Trophoblast cell (in vitro differentiated cells and primary cell): ENCODE measurements around the gene KCND2.
A peak's percentile ranks its signal among the peaks of the same experiment; 100 is the strongest.

ENCODE experiments used
- DNase-seq, 2 donors: peaks; one replicate each; pipeline ENCODE4 v3.0.0-alpha.2; 2016
- H2AFZ ChIP-seq: 2 replicates; pipeline ENCODE4 v1.6.1; 2013; ENCODE audit warnings: low read length, moderate library complexity, mild to moderate bottlenecking; ENCODE audit not compliant: insufficient read depth, poor library complexity
- H2AK5ac ChIP-seq: 2 replicates; pipeline ENCODE4 v1.6.1; 2013; ENCODE audit warnings: mild to moderate bottlenecking, low read length
- H2BK120ac ChIP-seq: 2 replicates; pipeline ENCODE4 v1.6.1; 2013; ENCODE audit warnings: low read length, mild to moderate bottlenecking, moderate library complexity; ENCODE audit not compliant: insufficient read depth, poor library complexity
- H2BK12ac ChIP-seq: 2 replicates; pipeline ENCODE4 v1.6.1; 2013; ENCODE audit warnings: mild to moderate bottlenecking, low read length, moderate library complexity
- H2BK5ac ChIP-seq: 2 replicates; pipeline ENCODE4 v1.6.1; 2013; ENCODE audit warnings: low read length, low read depth, moderate library complexity, mild to moderate bottlenecking; ENCODE audit not compliant: poor library complexity
- H3K14ac ChIP-seq: 2 replicates; pipeline ENCODE4 v1.6.1; 2013; ENCODE audit warnings: mild to moderate bottlenecking, low read length
- H3K18ac ChIP-seq: 2 replicates; pipeline ENCODE4 v1.6.1; 2013; ENCODE audit warnings: mild to moderate bottlenecking, low read length
- H3K23ac ChIP-seq: 2 replicates; pipeline ENCODE4 v1.6.1; 2013; ENCODE audit warnings: low read length
- H3K27ac ChIP-seq: 2 replicates; pipeline ENCODE4 v1.5.1; 2013; ENCODE audit warnings: low read depth, mild to moderate bottlenecking, inconsistent platforms, low read length, moderate library complexity
- H3K27me3 ChIP-seq: 2 replicates; pipeline ENCODE4 v1.6.1; 2013; ENCODE audit warnings: inconsistent platforms, mild to moderate bottlenecking, low read length, moderate library complexity; ENCODE audit not compliant: insufficient read depth
- H3K36me3 ChIP-seq, 2 experiments: 1 replicate in 1 of 2; 2 replicates in 1 of 2; pipeline ENCODE4 v1.6.1; 2013; ENCODE audit warnings: low read length in 2 of 2, mild to moderate bottlenecking in 2 of 2, moderate library complexity in 1 of 2; ENCODE audit not compliant: insufficient read depth in 2 of 2, control insufficient read depth in 1 of 2
- H3K4ac ChIP-seq: 2 replicates; pipeline ENCODE4 v1.6.1; 2013; ENCODE audit warnings: low read depth, mild to moderate bottlenecking, low read length, moderate library complexity
- H3K4me1 ChIP-seq, 2 experiments: 1 replicate in 1 of 2; 2 replicates in 1 of 2; pipeline ENCODE4 v1.6.1; 2013; ENCODE audit warnings: low read length in 2 of 2, mild to moderate bottlenecking in 2 of 2, moderate library complexity in 1 of 2; ENCODE audit not compliant: insufficient read depth in 2 of 2, control insufficient read depth in 1 of 2
- H3K4me2 ChIP-seq: 2 replicates; pipeline ENCODE4 v1.6.1; 2013; ENCODE audit warnings: inconsistent platforms, mild to moderate bottlenecking, low read length, moderate library complexity
- H3K4me3 ChIP-seq: 2 replicates; pipeline ENCODE4 v1.5.1; 2013; ENCODE audit warnings: mild to moderate bottlenecking, low read depth, low read length, inconsistent platforms
- H3K79me1 ChIP-seq: one replicate; pipeline ENCODE4 v1.6.1; 2013; ENCODE audit warnings: low read length
- H3K79me2 ChIP-seq: 2 replicates; pipeline ENCODE4 v1.6.1; 2013; ENCODE audit warnings: low read length, mild to moderate bottlenecking; ENCODE audit not compliant: control insufficient read depth, insufficient read depth, poor library complexity
- H3K9ac ChIP-seq: 2 replicates; pipeline ENCODE4 v1.6.1; 2013; ENCODE audit warnings: mild to moderate bottlenecking, low read length
- H3K9me3 ChIP-seq: 2 replicates; pipeline ENCODE4 v1.6.1; 2013; ENCODE audit warnings: low read depth, mild to moderate bottlenecking, control low read depth, inconsistent platforms, low read length; ENCODE audit not compliant: insufficient read depth
- H4K12ac ChIP-seq: 2 replicates; pipeline ENCODE4 v1.6.1; 2013; ENCODE audit warnings: low read depth, mild to moderate bottlenecking, low read length, moderate library complexity
- H4K8ac ChIP-seq: 2 replicates; pipeline ENCODE4 v1.6.1; 2013; ENCODE audit warnings: low read depth, mild to moderate bottlenecking, low read length, moderate library complexity
- H4K91ac ChIP-seq: one replicate; pipeline ENCODE4 v1.6.1; 2013; ENCODE audit warnings: low read depth, mild to moderate bottlenecking, low read length, moderate library complexity
- WGBS: extraction: QIAGEN DNeasy Blood & Tissue Kit; methylation state at CpG from one replicate; pipeline ENCODE4 v1.1.7; 2013; ENCODE audit warnings: missing lambda C conversion rate; ENCODE audit not compliant: insufficient read length, insufficient coverage; ENCODE audit errors: extremely low coverage; 5-methylcytosine and 5-hydroxymethylcytosine counted together

The KCND2 gene

DNA sequence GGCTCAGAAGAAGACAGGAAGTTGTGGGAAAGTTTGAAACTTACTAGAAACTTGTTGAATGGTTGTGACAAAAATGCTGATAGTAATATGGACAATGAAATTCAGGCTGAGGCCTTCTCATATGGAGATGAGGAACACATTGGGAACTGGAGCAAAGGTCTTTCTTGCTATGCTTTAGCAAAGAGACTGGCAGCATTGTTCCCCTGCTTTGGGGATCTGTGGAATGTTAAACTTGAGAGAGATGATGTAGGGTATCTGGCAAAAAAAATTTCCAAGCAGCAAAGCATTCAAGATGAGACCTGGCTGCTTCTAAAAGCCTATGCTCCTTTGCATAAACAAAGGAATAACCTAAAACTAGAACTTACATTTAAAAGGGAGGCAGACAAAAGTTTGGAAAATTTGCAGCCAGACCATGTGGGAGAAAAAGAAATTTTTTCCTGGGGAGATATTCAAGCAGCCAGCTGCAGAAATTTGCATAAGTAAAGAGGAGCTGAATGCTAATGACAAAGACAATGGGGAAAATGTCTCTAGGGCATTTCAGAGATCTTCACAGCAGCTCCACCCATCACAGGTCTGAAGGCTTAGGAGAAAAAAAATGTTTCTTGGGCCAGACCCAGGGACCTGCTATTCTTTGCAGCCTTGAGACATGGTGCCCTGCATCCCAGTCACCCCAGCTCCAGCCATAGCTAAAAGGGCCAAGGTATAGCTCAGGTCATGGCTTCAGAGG lies 16.5 kb upstream of the KCND2 start:
- Histone ChIP-seq H2AK5ac (no peak overlapping the region), H2BK120ac (no peak overlapping the region), H2BK5ac (no peak overlapping the region), H4K91ac (no peak overlapping the region), H3K14ac (no peak overlapping the region), H3K4me2 (no peak overlapping the region), H2AFZ (no peak overlapping the region), H3K4me3 (no peak overlapping the region), H3K9me3 (peaks cover 2% of the 10 kb centered on the region), H4K12ac (no peak overlapping the region), H3K23ac (no peak overlapping the region), H3K18ac (no peak overlapping the region), H3K9ac (no peak overlapping the region), H3K79me2 (no peaks in the 10 kb centered on the region), H3K4me1 (no peaks in the 10 kb centered on the region), H4K8ac (no peak overlapping the region), H2BK12ac (no peak overlapping the region), H3K27ac (no peak overlapping the region), H3K27me3 (no peaks in the 10 kb centered on the region), H3K4ac (no peak overlapping the region), H3K36me3 (no peaks in the 10 kb centered on the region), H3K79me1 (no peaks in the 10 kb centered on the region)
- DNase-seq = no peak

DNA sequence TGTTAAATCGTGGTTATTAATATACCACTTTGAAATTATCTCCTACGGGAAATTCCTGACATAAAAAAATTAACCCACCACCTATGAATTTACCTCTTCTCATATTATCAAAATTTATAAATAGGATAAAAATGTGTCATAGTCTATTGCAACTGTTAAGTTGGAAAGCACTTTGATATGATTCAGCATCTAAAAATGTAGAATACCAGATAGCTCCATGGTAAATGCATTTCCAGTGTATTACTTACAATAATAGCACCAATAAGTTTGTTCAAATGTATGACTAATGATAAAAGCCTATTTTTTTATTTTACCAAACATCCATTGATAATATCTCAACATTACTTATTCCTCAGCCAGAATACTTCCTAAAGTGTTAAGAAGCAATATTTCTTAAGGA lies 13.6 kb upstream of the KCND2 start:
- Histone ChIP-seq H3K27ac (no peak overlapping the region), H3K4me2 (no peak overlapping the region), H3K27me3 (no peaks in the 10 kb centered on the region), H4K8ac (no peak overlapping the region), H3K9ac (no peak overlapping the region), H2BK5ac (no peak overlapping the region), H2BK12ac (no peak overlapping the region), H3K18ac (no peak overlapping the region), H3K9me3 (peaks cover 2% of the 10 kb centered on the region), H3K4me3 (no peak overlapping the region), H2AFZ (no peak overlapping the region), H3K36me3 (no peaks in the 10 kb centered on the region), H2AK5ac (no peak overlapping the region), H3K23ac (no peak overlapping the region), H3K14ac (no peak overlapping the region), H3K79me2 (no peaks in the 10 kb centered on the region), H4K12ac (no peak overlapping the region), H4K91ac (no peak overlapping the region), H2BK120ac (no peak overlapping the region), H3K4me1 (no peaks in the 10 kb centered on the region), H3K4ac (no peak overlapping the region), H3K79me1 (no peaks in the 10 kb centered on the region)
- no CpG with 5 or more reads among the region's 2 CpGs for WGBS
- DNase-seq = peak in 1 of 2 donors; percentile 18

GRCh38 chr7:120260111-120260510 lies 12.9 kb upstream of the KCND2 start:
- no peaks in the 10 kb centered on the region for H3K79me1 ChIP-seq
- H4K91ac ChIP-seq = no peak overlapping the region
- no peak overlapping the region for H2BK12ac ChIP-seq
- no peaks in the 10 kb centered on the region for H3K79me2 ChIP-seq
- WGBS = no CpG with 5 or more reads among the region's 1 CpG
- H3K36me3 ChIP-seq = no peaks in the 10 kb centered on the region
- H3K14ac ChIP-seq = no peak overlapping the region
- no peaks in the 10 kb centered on the region for H3K27me3 ChIP-seq
- H3K9ac ChIP-seq = no peak overlapping the region
- no peak overlapping the region for H4K8ac ChIP-seq
- no peak overlapping the region for H2AK5ac ChIP-seq
- H2BK120ac ChIP-seq = no peak overlapping the region
- H2AFZ ChIP-seq = no peak overlapping the region
- peaks cover 2% of the 10 kb centered on the region for H3K9me3 ChIP-seq
- no peak overlapping the region for H3K4ac ChIP-seq
- no peak overlapping the region for H3K27ac ChIP-seq
- H4K12ac ChIP-seq = no peak overlapping the region
- no peak overlapping the region for H2BK5ac ChIP-seq
- H3K4me2 ChIP-seq = no peak overlapping the region
- peak; percentile 58 to 80 for DNase-seq
- H3K4me3 ChIP-seq = no peak overlapping the region
- no peak overlapping the region for H3K23ac ChIP-seq
- H3K4me1 ChIP-seq = no peaks in the 10 kb centered on the region
- no peak overlapping the region for H3K18ac ChIP-seq

GRCh38 chr7:120272261-120272660 lies 714 bp upstream of the KCND2 start:
- Histone ChIP-seq H3K4me1 (peaks cover 3 to 5% of the 10 kb centered on the region in 2 experiments), H3K4ac (no peak overlapping the region), H2BK12ac (no peak overlapping the region), H4K8ac (no peak overlapping the region), H3K14ac (no peak overlapping the region), H3K9me3 (peaks cover 7% of the 10 kb centered on the region), H2BK120ac (no peak overlapping the region), H3K18ac (no peak overlapping the region), H3K27me3 (peaks cover 11% of the 10 kb centered on the region), H2BK5ac (no peak overlapping the region), H3K27ac (no peak overlapping the region), H3K4me2 (peak overlapping the region; percentile 73), H2AFZ (no peak overlapping the region), H3K4me3 (no peak overlapping the region), H3K79me1 (no peaks in the 10 kb centered on the region), H3K23ac (no peak overlapping the region), H4K91ac (no peak overlapping the region), H2AK5ac (no peak overlapping the region), H3K79me2 (no peaks in the 10 kb centered on the region), H3K9ac (no peak overlapping the region), H3K36me3 (no peaks in the 10 kb centered on the region), H4K12ac (no peak overlapping the region)
- no CpG with 5 or more reads among the region's 17 CpGs for whole genome bisulfite sequencing
- peak; percentile 12 to 70 for DNase-seq
